Keratinocyte (primary cell): ENCODE data around the gene POLD1. TPM values are rescaled to one million over a fixed set of nuclear protein-coding genes. Genes with fewer than 3 reads are reported as not detected.

Experiments
- DNase-seq: peaks from one replicate; pipeline ENCODE4 v3.0.0-alpha.2; 2011; ENCODE audit warnings: low read depth, missing footprints, low spot score
- FAIRE-seq: peaks from 2 replicates; lab custom pipeline; 2011; peaks lifted over from hg19 to GRCh38; lab: Jason Lieb, UNC
- H2AFZ ChIP-seq: 2 replicates; pipeline ENCODE4 v1.6.0; 2012; ENCODE audit warnings: low read length, control low read depth, inconsistent platforms; ENCODE audit not compliant: control insufficient read depth
- H3K27ac ChIP-seq: 2 replicates; pipeline ENCODE4 v1.5.1; 2011; ENCODE audit warnings: low read length; ENCODE audit not compliant: control insufficient read depth, insufficient read depth
- H3K27me3 ChIP-seq: 3 replicates; pipeline ENCODE4 v1.6.0; 2011; ENCODE audit warnings: low read length; ENCODE audit not compliant: control insufficient read depth, insufficient read depth; ENCODE audit errors: extremely low read depth
- H3K36me3 ChIP-seq, 2 experiments: 2 replicates in 1 of 2; 3 replicates in 1 of 2; pipeline ENCODE4 v1.5.1; 2011; ENCODE audit warnings: low read length in 2 of 2, mild to moderate bottlenecking in 1 of 2; ENCODE audit not compliant: control insufficient read depth in 2 of 2, insufficient read depth in 2 of 2; ENCODE audit errors: extremely low read depth in 1 of 2
- H3K4me1 ChIP-seq: 3 replicates; pipeline ENCODE4 v1.5.1; 2011; ENCODE audit warnings: low read length; ENCODE audit not compliant: control insufficient read depth, insufficient read depth; ENCODE audit errors: extremely low read depth
- H3K4me2 ChIP-seq: 3 replicates; pipeline ENCODE4 v1.6.0; 2011; ENCODE audit warnings: low read depth, low read length; ENCODE audit not compliant: control insufficient read depth, insufficient read depth; ENCODE audit errors: extremely low read depth
- H3K4me3 ChIP-seq, 3 experiments: fragments of 200-600 bp in 1 of 3; sonication (generic) in 1 of 3; 2 replicates in 2 of 3; 3 replicates in 1 of 3; pipeline ENCODE4 v1.5.1; 2011 to 2016; ENCODE audit warnings: low read length in 3 of 3, mild to moderate bottlenecking in 3 of 3, control low read depth in 2 of 3, inconsistent platforms in 1 of 3, low read depth in 1 of 3, mixed read lengths in 1 of 3, mixed run types in 1 of 3, moderate library complexity in 1 of 3; ENCODE audit not compliant: control insufficient read depth in 2 of 3, insufficient read depth in 2 of 3; ENCODE audit errors: extremely low read depth in 1 of 3
- H3K79me2 ChIP-seq: 2 replicates; pipeline ENCODE4 v1.6.0; 2012; ENCODE audit warnings: low read length; ENCODE audit not compliant: control insufficient read depth, insufficient read depth
- H3K9ac ChIP-seq: 3 replicates; pipeline ENCODE4 v1.6.0; 2011; ENCODE audit warnings: low read length; ENCODE audit not compliant: control insufficient read depth, insufficient read depth; ENCODE audit errors: extremely low read depth
- H3K9me1 ChIP-seq: 3 replicates; pipeline ENCODE4 v1.6.0; 2011; ENCODE audit warnings: low read length; ENCODE audit not compliant: control insufficient read depth, insufficient read depth; ENCODE audit errors: extremely low read depth
- H3K9me3 ChIP-seq: 2 replicates; pipeline ENCODE4 v1.5.1; 2012; ENCODE audit warnings: low read depth, low read length; ENCODE audit not compliant: control insufficient read depth
- H4K20me1 ChIP-seq: 3 replicates; pipeline ENCODE4 v1.6.0; 2011; ENCODE audit warnings: low read length; ENCODE audit not compliant: control insufficient read depth, insufficient read depth; ENCODE audit errors: extremely low read depth
- CTCF ChIP-seq, 3 experiments: IDR thresholded peaks in 1 of 3; conservative IDR thresholded peaks in 1 of 3; optimal IDR thresholded peaks in 1 of 3; 2 replicates in 2 of 3; 3 replicates in 1 of 3; pipeline versions ENCODE3 to v1.5.1; 2011; ENCODE audit warnings: low read length in 3 of 3, mild to moderate bottlenecking in 3 of 3, moderate library complexity in 2 of 3, control low read depth in 1 of 3, inconsistent platforms in 1 of 3; ENCODE audit not compliant: insufficient read depth in 2 of 3; ENCODE audit errors: extremely low read depth in 1 of 3
- EZH2 ChIP-seq: IDR thresholded peaks from one replicate; pipeline ENCODE4 v1.6.1; 2012; ENCODE audit warnings: inconsistent platforms, mild to moderate bottlenecking, low read length, moderate library complexity
- dilution Hi-C: fragments of 300-500 bp; cut with MboI; formaldehyde crosslinking; loops from one replicate; pipeline ENCODE4 v1.7.0; 2020; ENCODE audit warnings: low sequenced_read_pairs; ENCODE audit not compliant: extremely low pct_ligation_motif_present
- polyA plus RNA-seq, 5 experiments: library from polyadenylated mRNA; depleted of rRNA in 3 of 5; stranded (reverse) in 3 of 5; stranded (forward) in 1 of 5; unstranded in 1 of 5; fragments of >200 nt; gene quantifications; 1 replicate in 1 of 5; 2 replicates in 3 of 5; 3 replicates in 1 of 5; pipeline versions ENCODE4 v1.2.1 to v1.2.3, GENCODE V29; 2011 to 2012; ENCODE audit warnings: missing spikeins in 2 of 5, low read depth in 1 of 5, low replicate concordance in 1 of 5

The POLD1 gene
- polyA plus RNA-seq, 1 donor (not counting 4 experiments of a cell fraction or from before 2014, with no cell fraction given), result 8.7 TPM

- H3K9me1 ChIP-seq, result no peaks in the 10 kb centered on the region
These were observed 83.4 kb downstream of the POLD1 start for GRCh38 chr19:50467566-50467965.

More at GRCh38 chr19:50467566-50467965, 83.4 kb downstream of the POLD1 start:
- H3K4me2 ChIP-seq, result no peak overlapping the region
- H3K9ac ChIP-seq, result no peak overlapping the region
- dilution Hi-C loops, result no loop called here
- no peaks in the 10 kb centered on the region for H3K4me1 ChIP-seq
- peaks cover 11% of the 10 kb centered on the region for H3K27me3 ChIP-seq
- no peaks in the 10 kb centered on the region for H3K9me3 ChIP-seq
- FAIRE-seq, result no peak
- no peak overlapping the region for H3K4me3 ChIP-seq
- no peak for DNase-seq
- no peaks in the 10 kb centered on the region for H4K20me1 ChIP-seq
- no peak for TF ChIP-seq EZH2
- TF ChIP-seq CTCF (optimal IDR thresholded peaks at IDR 0.05 in 1 of 3, IDR thresholded peaks at IDR 0.05 in 1 of 3, conservative IDR thresholded peaks at IDR 0.05 in 1 of 3; ENCODE audit: extremely low read depth in 1 of 3, insufficient read depth in 2 of 3, low read length in 3 of 3), result no peak
- no peaks in the 10 kb centered on the region for H3K79me2 ChIP-seq
- no peak overlapping the region for H3K27ac ChIP-seq
- no peak overlapping the region for H2AFZ ChIP-seq
- H3K36me3 ChIP-seq, result no peaks in the 10 kb centered on the region

Other genes with a start within 250 kb of the POLD1 start
- not detected in 3 replicates for gene IZUMO2, start 221.1 kb upstream of the POLD1 start, polyA plus RNA-seq
- 0.14 to 0.55 TPM (median 0.20 TPM) in 3 replicates for gene MYH14, start 180.7 kb upstream of the POLD1 start, polyA plus RNA-seq
- gene KCNC3, start 55.0 kb upstream of the POLD1 start, polyA plus RNA-seq, result 0.01 to 0.08 TPM in 2 of 3 replicates, not detected in the other
- 0.51 to 2.8 TPM (median 0.94 TPM) in 3 replicates for gene NAPSA, start 18.7 kb upstream of the POLD1 start, polyA plus RNA-seq
- gene NR1H2, start 7.9 kb upstream of the POLD1 start, polyA plus RNA-seq, result 19.5 to 32.3 TPM (median 27.4 TPM) in 3 replicates
- 0.10 TPM in 1 of 3 replicates, not detected in the others for gene SPIB, start 34.6 kb downstream of the POLD1 start, polyA plus RNA-seq
- 0.01 TPM in 1 of 3 replicates, not detected in the others for gene MYBPC2, start 48.5 kb downstream of the POLD1 start, polyA plus RNA-seq
- gene EMC10, start 92.2 kb downstream of the POLD1 start, polyA plus RNA-seq, result 26.7 to 36.9 TPM (median 32.3 TPM) in 3 replicates
- gene GARIN5A, start 92.5 kb downstream of the POLD1 start, polyA plus RNA-seq, result 0.37 to 0.83 TPM (median 0.64 TPM) in 3 replicates
- gene JOSD2, start 126.8 kb downstream of the POLD1 start, polyA plus RNA-seq, result 18.7 to 48.7 TPM (median 21.0 TPM) in 3 replicates
- not detected in 3 replicates for gene ASPDH, start 129.6 kb downstream of the POLD1 start, polyA plus RNA-seq
- gene LRRC4B, start 184.1 kb downstream of the POLD1 start, polyA plus RNA-seq, result not detected in 3 replicates